T47D (cell line): Measurements from ENCODE around the gene ZNF286A.
"Not testable (repeated sequence)": the region's sequence is repeated elsewhere in the genome, so short reads cannot be mapped to it uniquely, and the experiment has no call there.

Experiments used
- DNase-seq, 2 experiments: peaks; one replicate each; pipeline versions ENCODE4 v3.0.0 to v3.0.0-alpha.2; 2011 to 2012; ENCODE audit warnings: low read depth in 1 of 2, low spot score in 1 of 2
- JUND ChIP-seq: IDR thresholded peaks from 2 replicates; pipeline ENCODE4 v1.6.1; 2012; ENCODE audit warnings: low read depth
- in situ Hi-C: cut with HindIII; loops from 2 replicates; pipeline ENCODE4 v1.10.0; 2016; ENCODE audit warnings: low sequenced_read_pairs, low pct_unique_long_range_greater_than_20kb

Gene ZNF286A

DNA sequence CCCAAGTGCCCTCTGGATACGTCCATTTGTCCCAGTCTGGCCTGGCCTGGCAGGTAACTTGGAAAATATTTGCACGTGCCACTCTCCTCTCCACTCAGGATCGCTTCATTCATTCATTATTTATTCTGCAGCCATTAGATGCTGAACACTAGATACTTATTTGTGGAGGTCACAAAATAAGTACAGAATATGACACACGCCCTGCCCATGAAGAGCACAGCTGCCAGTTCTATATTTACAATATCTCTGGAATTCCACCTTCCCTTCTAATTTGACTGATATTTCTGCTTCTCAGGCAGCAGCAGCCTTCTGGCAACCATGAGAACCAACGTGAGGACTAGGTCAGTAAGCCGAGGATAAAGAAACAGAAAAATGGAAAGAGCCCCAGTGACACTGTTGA lies 36.4 kb upstream of the ZNF286A start:
- in situ Hi-C loops = no loop called here
- DNase-seq = no peak
- TF ChIP-seq JUND = no peak

GRCh38 chr17:15663691-15664090 lies 35.9 kb upstream of the ZNF286A start:
- TF ChIP-seq JUND = no peak
- DNase-seq = no peak
- in situ Hi-C loops = no loop called here

GRCh38 chr17:15669526-15669925 lies 30.0 kb upstream of the ZNF286A start:
- in situ Hi-C loops, DNase-seq: not testable (repeated sequence)

GRCh38 chr17:15674640-15675039 lies 24.9 kb upstream of the ZNF286A start:
- DNase-seq, in situ Hi-C loops: not testable (repeated sequence)

DNA sequence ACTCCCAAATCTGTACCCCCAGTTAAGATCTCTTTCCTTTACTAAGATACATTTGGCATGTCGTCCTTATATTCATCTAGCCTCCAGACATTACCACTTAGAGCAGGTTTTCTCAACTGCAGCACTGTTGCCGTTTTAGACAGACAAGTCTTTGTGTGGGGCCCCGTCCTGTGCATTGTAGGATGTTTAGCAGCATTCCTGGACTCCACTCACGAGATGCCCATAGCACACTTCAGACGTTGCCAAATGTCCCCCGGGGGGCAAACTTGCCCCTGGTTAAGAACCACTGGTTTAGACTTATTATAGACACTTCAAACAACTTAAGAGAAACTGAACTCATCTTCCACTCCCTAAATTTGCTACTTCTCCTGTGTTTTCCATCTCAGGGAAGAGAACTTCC lies 23.6 kb upstream of the ZNF286A start:
- in situ Hi-C loops, DNase-seq: not testable (repeated sequence)

DNA sequence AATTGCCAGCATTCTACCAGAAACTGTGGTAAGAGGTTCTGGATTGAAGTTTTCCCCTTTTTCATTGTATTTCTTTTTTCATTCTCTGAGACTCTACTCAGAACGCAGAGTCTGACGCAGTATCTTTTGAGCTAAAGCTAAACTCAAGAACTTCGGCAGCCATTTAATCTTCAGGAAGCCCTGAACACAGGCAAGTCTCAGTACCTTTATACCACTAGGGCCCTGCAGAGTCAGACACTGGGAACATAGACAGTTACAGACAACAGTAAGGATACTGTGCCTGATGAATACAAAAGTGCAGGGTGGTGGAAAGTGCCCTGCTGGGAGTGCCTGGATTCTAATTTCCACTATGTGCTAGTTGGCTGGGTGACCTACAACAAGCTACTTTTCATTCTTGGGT lies 16.4 kb upstream of the ZNF286A start:
- DNase-seq, in situ Hi-C loops: not testable (repeated sequence)

DNA sequence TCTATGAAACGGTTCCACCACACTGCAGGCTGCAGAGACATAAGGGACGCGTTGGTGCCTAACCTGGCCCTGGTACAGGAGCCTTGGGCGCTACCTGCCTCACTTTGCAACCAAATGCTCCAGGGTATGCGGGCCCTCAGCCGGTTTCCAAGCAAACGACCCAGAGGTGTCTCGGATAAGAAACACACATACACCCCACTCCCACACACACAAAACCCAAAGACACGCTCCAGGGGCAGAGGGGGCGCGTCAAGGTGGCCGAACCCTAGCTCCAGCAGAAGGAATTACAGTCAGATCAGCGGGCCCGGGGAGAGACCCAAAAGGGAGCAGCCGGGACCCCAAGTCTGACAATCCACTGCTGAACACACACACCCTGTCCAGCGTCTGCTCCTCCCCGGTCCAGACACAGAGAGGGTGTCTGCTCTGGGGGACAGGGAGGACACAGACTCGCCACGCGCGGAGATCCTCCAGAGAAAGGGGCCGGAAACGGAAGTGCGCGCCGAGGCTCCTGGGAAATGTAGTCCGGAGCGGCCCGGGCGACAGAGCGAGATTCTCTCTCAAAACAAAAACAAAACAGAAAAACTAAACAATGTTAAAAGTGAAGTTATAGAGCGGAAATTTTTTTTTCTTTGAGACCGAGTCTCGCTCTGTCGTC lies 15.6 kb upstream of the ZNF286A start, which contains the start of gene TRIM16:
TSS of gene TRIM16 (minus strand) at position 488 of the 655 bp plus-strand sequence. CDS start 32,702 bp downstream, outside the sequence.
- DNase-seq = peak in 1 of 2 experiments; percentile 61
- in situ Hi-C loops = not testable (repeated sequence)

GRCh38 chr17:15687494-15687893 lies 12.1 kb upstream of the ZNF286A start:
- DNase-seq, in situ Hi-C loops: not testable (repeated sequence)

- DNase-seq, in situ Hi-C loops: not testable (repeated sequence)
Observed at GRCh38 chr17:15698967-15699366, 585 bp upstream of the ZNF286A start.

- DNase-seq, in situ Hi-C loops: not testable (repeated sequence)
Observed at GRCh38 chr17:15699937-15700336, 385 bp downstream of the ZNF286A start.

- in situ Hi-C loops, DNase-seq: not testable (repeated sequence)
Observed at GRCh38 chr17:15704239-15704638, 4.7 kb downstream of the ZNF286A start.

DNA sequence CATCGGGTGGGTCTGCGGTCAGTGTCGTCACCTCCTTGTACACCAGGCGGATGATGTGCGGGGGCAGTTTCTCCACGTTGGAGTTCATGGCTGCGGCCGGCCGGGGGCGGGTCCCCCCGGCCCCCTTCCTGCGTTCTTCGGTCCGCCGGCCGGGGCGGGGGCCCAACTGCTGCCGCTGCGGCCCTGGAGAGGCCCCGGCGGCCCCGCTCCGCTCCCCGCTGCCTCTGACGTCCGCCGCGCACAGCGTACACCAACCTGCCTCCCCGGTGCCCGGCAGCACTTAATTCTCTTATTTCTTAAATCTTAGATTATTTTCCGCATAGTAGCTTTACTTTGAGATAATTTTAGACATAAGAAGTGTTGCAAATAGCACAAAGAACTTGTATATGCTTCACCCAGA lies 5.3 kb downstream of the ZNF286A start:
- DNase-seq, in situ Hi-C loops: not testable (repeated sequence)

- in situ Hi-C loops = not testable (repeated sequence)
Observed at GRCh38 chr17:15708879-15709278, 9.3 kb downstream of the ZNF286A start.

GRCh38 chr17:15716601-15717563 lies 17.3 kb downstream of the ZNF286A start:
- DNase-seq, in situ Hi-C loops: not testable (repeated sequence)

More at GRCh38 chr17:15708879-15709278, 9.3 kb downstream of the ZNF286A start:
- DNase-seq = not testable (repeated sequence)

GRCh38 chr17:15730535-15730934 lies 31.0 kb downstream of the ZNF286A start:
- in situ Hi-C loops = not testable (repeated sequence)

GRCh38 chr17:15731900-15732299 lies 32.3 kb downstream of the ZNF286A start, which contains the start of gene TBC1D26:
TBC1D26 (plus strand) TSS chr17:15732283; CDS start chr17:15735349, 3,066 bp downstream.
- DNase-seq, in situ Hi-C loops: not testable (repeated sequence)

More at GRCh38 chr17:15730535-15730934, 31.0 kb downstream of the ZNF286A start:
- DNase-seq = not testable (repeated sequence)

GRCh38 chr17:15733174-15733789 lies 33.7 kb downstream of the ZNF286A start:
- in situ Hi-C loops, DNase-seq: not testable (repeated sequence)
